ENCODE measurements around the gene PTPRE.

DNA sequence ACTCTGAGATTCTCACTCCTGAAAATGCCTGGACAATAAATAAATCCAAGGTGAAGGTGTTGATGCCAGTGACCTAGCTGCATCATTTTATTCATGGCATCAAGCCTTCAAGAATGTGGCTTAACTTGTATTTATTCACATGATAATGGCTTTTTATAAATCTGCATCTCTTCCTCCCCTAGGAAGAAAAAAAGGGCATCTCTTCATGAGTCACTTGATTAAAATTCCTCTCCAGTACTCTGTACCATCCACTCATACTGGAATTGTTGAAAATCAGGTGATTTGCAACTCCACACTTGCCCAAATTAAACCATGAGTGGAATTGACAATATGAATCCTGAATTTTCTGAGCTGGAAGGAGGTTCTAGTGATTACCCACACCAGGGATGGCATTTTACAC is 30.2 kb downstream of the PTPRE start:
- TF ChIP-seq EZH2 (IDR thresholded peaks at IDR 0.05; ENCODE audit: low read depth): no peak
- TF ChIP-seq, protein P1, sequence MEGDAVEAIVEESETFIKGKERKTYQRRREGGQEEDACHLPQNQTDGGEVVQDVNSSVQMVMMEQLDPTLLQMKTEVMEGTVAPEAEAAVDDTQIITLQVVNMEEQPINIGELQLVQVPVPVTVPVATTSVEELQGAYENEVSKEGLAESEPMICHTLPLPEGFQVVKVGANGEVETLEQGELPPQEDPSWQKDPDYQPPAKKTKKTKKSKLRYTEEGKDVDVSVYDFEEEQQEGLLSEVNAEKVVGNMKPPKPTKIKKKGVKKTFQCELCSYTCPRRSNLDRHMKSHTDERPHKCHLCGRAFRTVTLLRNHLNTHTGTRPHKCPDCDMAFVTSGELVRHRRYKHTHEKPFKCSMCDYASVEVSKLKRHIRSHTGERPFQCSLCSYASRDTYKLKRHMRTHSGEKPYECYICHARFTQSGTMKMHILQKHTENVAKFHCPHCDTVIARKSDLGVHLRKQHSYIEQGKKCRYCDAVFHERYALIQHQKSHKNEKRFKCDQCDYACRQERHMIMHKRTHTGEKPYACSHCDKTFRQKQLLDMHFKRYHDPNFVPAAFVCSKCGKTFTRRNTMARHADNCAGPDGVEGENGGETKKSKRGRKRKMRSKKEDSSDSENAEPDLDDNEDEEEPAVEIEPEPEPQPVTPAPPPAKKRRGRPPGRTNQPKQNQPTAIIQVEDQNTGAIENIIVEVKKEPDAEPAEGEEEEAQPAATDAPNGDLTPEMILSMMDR (conservative IDR thresholded peaks at IDR 0.05): no peak
